PFSK-1 (cell line): Measurements from ENCODE around the gene KHK.

Experiments
- FOXP2 ChIP-seq: optimal IDR thresholded peaks from 2 replicates; pipeline ENCODE3; 2011; ENCODE audit warnings: borderline replicate concordance, control low read depth, inconsistent platforms; ENCODE audit not compliant: insufficient read depth; ENCODE audit errors: extremely low read length, extremely low read depth
- POLR2AphosphoS5 ChIP-seq: IDR thresholded peaks from 2 replicates; pipeline ENCODE4 v1.6.1; 2012; ENCODE audit warnings: low read depth, mild to moderate bottlenecking, control low read depth, low read length, moderate library complexity
- REST ChIP-seq, 2 experiments: IDR thresholded peaks; 2 replicates each; pipeline versions ENCODE4 v1.6.1 to v1.8.0; 2011 to 2012; ENCODE audit warnings: low read depth in 2 of 2, low read length in 2 of 2, control low read depth in 1 of 2, inconsistent platforms in 1 of 2, mild to moderate bottlenecking in 1 of 2, moderate library complexity in 1 of 2; ENCODE audit not compliant: insufficient read depth in 1 of 2
- SIN3A ChIP-seq: IDR thresholded peaks from 2 replicates; pipeline ENCODE4 v1.6.1; 2012; ENCODE audit warnings: mild to moderate bottlenecking, low read length, moderate library complexity, borderline replicate concordance; ENCODE audit not compliant: insufficient read depth
- TAF1 ChIP-seq: IDR thresholded peaks from 2 replicates; pipeline ENCODE4 v1.6.1; 2012; ENCODE audit warnings: low read length, control low read depth, borderline replicate concordance; ENCODE audit not compliant: insufficient read depth

The KHK gene

GRCh38 chr2:27087823-27088410, 1.3 kb downstream of the KHK start:
- TF ChIP-seq SIN3A (no peak), REST (IDR thresholded peaks at IDR 0.05; ENCODE audit: insufficient read depth in 1 of 2, low read depth in 2 of 2, low read length in 2 of 2) (no peak), POLR2AphosphoS5 (no peak), FOXP2 (no peak), TAF1 (no peak)

DNA sequence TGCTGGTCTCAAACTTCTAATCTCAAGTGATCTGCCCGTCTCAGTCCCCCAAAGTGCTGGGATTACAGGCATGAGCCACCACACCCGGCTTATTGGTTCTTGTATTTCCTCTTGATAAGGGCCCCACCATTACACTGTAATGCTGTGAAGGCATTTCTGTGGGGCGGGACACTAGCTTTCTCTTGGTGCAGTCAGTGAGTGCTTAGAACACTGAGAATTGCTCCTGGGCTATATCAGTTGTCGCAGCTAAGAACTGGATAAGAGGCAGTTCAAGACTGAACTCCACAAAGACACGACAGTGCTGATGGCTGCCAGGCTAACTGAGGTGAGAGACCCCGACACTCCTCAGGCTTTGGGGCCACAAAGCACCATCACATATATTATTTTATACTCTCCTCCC, 2.1 kb downstream of the KHK start:
- TF ChIP-seq TAF1 = no peak
- no peak for TF ChIP-seq POLR2AphosphoS5
- TF ChIP-seq FOXP2 = no peak
- no peak for TF ChIP-seq SIN3A
- TF ChIP-seq REST (IDR thresholded peaks at IDR 0.05; ENCODE audit: insufficient read depth in 1 of 2, low read depth in 2 of 2, low read length in 2 of 2) = no peak

DNA sequence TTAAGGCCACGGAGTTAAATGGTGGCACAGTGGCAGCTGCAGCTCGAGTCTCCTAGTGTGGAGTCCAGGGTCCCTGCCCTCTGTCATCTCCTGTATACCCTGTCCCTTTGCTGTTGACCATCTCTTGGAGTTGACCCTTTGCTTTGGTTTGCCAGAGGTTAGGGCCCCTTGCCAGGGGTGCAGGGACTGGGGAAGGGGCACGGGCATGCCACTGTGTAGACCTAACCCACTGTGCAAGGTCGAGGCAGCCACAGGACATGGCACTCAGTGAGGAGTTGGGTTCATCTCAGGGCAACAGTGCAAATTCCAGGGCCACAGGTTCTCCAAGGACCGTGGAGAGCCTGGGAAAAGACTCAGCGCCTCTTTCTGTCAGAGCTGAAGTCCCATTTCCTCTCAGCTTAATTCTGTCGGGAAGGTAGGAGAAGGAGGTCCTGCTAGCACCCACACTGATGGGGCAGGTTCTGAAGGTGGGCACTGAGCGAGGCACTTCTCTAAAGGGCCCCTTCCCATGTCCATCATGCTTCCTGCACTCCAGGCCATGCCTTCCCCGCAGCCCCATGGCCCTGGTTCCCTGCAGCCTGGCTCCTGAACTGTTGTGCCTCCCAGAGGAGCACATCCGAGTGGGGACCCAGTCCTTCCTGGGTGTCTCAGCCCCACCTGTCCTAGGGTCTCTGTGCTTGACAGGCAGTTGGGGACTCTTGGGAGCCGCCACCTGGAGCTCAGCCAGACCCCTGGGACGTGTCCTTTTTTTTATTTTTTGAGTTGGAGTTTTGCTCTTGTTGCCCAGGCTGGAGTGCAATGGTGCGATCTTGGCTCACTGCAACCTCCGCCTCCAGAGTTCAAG, 2.8 kb downstream of the KHK start:
- TF ChIP-seq TAF1 (no peak), POLR2AphosphoS5 (no peak)

DNA sequence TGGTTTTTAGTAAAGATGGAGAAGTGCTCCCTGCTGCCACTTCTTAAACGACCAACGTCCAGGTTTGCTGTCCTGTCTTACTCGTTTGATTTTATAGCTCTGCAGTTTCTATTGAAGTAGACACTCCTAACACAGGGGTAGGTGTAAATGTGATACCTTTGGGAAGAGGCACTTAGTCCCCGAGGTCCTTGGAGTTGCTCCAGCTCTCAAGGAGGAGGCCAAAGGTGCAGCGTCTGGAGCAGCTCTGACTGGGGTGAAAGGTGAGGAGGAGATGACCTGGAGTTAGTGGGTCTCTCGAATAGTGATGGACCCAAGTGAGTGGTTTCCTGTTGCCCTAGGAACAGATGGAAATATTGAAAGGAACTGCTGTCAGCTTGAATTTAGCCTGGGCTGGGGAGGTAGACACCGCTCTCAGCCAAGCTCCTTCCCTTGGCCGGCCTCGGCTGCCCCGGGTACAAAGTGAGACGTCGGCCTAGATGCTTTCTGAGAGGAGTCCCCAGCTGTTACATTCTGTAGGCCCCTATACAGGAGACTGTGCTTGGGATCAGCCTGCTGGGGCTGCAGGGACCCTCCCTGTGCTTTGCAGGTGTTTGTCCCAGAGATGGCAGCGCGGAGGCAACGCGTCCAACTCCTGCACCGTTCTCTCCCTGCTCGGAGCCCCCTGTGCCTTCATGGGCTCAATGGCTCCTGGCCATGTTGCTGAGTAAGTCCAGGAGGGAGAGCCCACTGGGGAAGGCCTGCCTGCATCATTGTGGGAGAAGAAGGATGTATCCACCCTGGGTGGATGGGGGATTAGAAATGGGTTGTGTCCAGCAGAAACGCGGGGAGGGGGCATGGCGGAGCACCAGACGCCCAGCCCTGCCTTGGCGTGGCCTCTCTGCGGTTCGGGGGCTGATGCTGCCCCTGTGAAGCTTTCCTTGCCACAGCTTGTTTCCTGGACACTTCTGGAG, 5.4 kb downstream of the KHK start:
- TF ChIP-seq SIN3A = no peak
- no peak for TF ChIP-seq FOXP2
- TF ChIP-seq TAF1 = no peak
- TF ChIP-seq POLR2AphosphoS5 = no peak
- no peak for TF ChIP-seq REST (IDR thresholded peaks at IDR 0.05; ENCODE audit: insufficient read depth in 1 of 2, low read depth in 2 of 2, low read length in 2 of 2)

GRCh38 chr2:27092696-27093429, 6.3 kb downstream of the KHK start:
- no peak for TF ChIP-seq POLR2AphosphoS5
- no peak for TF ChIP-seq TAF1
- TF ChIP-seq FOXP2 = no peak
- TF ChIP-seq REST (IDR thresholded peaks at IDR 0.05; ENCODE audit: insufficient read depth in 1 of 2, low read depth in 2 of 2, low read length in 2 of 2) = no peak
- no peak for TF ChIP-seq SIN3A
